IPS-NIHi7 (cell line): ENCODE measurements around the gene CCDC142.
"Not testable (repeated sequence)": the region's sequence is repeated elsewhere in the genome, so short reads cannot be mapped to it uniquely, and the experiment has no call there.

Experiments used
- DNase-seq: peaks from one replicate; pipeline ENCODE4 v3.0.0; 2012; ENCODE audit warnings: mixed read lengths; ENCODE audit errors: extremely low spot score

CCDC142 gene

DNA sequence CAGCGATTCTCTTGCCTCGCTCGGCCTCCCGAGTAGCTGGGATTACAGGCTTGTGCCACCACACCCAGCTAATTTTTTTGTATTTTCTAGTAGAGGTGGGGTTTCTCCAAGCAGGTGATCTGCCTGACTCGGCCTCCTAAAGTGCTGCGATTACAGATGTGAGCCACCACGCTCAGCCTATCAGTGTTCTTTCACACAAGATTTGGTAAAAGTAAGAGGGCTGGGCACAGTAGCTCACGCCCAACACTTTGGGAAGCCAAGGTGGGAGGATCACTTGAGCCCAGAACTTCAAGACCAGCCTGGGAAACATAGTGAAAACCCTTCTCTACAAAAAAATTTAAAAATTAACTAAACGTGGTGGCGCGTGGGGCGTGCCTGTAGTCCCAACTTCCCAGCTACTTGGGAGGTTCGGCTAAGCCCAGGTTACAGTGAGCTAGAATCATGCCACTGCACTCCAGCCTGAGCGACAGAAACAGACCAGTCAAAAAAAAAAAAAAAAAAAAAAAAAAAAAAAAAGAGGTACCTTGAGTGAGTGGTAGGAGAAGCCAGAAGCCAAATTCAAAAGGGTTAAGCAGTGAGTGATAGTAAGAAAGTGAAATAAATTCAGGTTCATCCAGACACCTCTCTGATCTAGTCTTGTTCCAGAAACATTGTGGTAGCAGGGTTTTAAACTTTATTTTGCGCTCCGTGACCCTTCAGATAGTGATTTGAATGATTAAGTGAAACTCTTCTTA lies 11.3 kb downstream of the CCDC142 start:
- DNase-seq, result no peak

- not testable (repeated sequence) for DNase-seq
These were observed 12.1 kb downstream of the CCDC142 start for GRCh38 chr2:74470742-74471141.

DNA sequence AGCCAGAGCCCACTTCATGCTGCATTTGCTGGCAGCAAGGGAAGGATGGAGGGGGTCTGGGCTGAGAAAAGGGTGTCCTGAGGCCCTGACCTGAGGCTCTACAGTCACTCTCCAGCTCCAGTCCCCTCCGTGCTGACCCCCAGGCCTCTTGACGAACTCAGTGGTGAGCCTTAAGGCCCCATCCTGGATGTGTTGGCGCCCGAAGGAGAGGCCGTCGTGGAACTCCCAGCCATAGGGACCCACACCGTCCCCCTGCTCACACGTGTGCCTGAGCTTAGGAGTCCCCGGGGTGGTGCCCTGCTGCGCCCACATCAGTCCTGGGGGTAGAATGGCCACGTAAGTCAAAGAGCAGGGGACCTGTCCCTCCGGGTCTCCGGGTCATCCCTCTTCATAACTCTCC lies 18.4 kb downstream of the CCDC142 start:
- DNase-seq, result no peak

DNA sequence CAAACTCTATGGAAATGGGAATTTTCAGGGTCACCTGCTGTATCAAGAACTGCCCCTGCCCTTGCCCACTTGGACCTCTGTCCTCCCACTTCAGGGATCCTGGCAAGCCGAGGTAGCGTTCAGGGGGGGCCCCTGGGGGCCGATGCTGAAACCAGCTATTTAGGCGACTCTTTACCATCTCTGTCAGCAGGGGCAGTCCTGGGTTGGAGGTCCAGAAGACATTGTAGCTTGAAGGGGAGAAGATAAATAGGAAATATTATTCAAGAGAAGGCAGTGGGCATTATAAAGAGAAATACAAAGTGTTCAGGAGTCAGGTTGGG lies 20.1 kb downstream of the CCDC142 start:
- no peak for DNase-seq

DNA sequence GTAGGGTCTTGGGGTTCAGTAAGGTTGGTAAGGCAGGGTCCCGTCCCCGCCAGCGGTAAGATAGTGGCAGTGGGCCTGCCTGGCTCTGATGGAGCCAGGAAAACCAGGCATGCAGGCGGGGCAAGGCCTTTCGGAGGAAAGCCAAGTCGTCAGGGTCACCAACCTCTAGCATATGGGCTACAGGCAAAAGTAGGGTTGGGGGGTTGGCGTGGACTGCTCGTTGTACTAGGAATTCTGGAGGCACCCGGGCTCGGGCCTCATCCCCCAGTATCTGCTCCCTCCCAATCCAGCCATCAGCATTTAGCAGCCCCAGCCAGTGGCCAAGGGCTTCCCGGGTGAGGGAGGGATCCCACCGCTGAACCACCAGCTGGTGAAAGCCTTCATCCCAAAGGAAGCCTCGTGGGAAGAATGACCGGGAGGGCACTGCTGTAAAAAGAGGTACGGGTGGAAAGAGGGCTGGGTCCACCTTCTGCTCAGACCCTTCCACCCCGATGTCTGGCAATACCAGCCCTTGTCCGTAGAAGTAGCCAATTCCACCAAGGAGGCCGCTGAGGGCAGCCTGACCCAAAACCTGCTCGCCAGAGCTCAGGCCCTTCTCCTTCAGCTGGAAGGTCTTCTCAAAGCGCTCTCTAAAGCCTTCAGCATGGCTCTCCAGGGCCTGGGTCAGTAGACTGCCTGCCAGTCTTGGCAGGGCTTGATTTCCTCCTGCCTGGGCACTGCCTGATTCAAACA lies 20.6 kb downstream of the CCDC142 start:
- no peak for DNase-seq

DNA sequence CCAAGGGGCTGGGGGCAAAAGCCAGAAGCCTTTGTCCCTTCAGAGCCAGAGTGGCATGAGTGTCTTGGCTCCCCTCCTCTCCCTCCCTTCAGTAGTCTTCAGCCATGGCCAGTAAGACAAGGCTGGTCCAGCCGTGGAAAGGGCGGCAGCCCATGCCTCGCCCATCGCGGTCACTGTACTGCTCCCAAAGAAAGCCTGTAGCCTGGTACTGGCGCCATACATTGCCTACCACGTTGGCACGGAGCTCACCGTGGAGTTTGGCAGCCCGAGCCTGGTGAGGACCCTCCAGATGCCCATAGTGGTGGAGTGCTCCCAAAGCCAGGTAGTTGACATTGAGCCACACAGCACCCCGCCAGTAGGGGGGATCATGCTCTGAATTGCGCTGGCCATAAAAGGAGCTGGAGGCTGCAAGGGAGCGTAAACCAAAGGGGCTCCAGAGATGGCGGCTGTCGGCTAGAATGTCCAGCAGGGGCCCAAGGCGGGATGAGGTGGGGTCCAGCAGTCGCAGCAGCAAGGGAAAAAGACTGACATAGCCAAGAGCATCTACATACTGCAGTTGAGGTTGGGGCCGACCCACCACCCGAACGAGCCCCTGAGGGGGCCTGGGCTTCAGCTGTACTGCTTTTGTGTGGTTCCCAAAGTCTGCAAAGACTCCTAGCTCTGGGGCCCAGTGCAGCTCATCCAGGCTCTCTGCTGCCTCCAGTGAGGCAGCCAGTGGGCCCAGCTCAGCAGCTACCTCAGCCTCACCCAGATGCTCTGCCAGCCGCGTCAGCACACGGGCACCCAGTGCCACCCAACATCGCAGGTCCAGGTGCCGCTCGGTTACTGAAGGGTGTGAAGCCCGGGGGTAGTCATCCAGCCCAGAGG lies 21.4 kb downstream of the CCDC142 start:
- DNase-seq, result peak; percentile 28

GRCh38 chr2:74460187-74460586 lies 22.6 kb downstream of the CCDC142 start:
- not testable (repeated sequence) for DNase-seq

GRCh38 chr2:74459503-74460118 lies 23.2 kb downstream of the CCDC142 start:
- not testable (repeated sequence) for DNase-seq

DNA sequence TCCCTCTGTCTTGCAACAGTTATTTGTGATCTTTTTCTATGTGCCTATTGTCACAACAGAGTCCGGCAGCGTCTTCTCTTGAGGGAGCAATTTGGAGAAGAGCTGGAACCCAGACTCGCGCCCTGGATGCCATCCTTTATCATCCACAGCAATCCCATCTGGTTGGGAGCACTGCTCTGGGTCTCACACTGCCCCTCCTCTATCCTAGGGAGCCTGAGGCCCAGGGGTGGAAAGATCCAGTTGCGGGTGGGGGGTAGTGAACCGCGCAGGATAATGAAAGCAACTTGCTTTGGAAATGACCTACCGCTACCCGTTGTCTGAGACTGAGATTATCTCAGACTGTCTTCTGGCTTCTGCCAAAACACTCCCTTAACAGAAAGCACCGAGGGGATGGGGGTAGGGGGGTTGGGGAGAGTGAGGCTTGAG lies 23.8 kb downstream of the CCDC142 start:
- DNase-seq, result no peak

- peak; percentile 92 for DNase-seq
These were observed 24.5 kb downstream of the CCDC142 start, which contains the start of gene WBP1 for GRCh38 chr2:74458132-74458937. Gene WBP1 (plus strand): TSS chr2:74458438. CDS start chr2:74458603, 165 bp downstream.

DNA sequence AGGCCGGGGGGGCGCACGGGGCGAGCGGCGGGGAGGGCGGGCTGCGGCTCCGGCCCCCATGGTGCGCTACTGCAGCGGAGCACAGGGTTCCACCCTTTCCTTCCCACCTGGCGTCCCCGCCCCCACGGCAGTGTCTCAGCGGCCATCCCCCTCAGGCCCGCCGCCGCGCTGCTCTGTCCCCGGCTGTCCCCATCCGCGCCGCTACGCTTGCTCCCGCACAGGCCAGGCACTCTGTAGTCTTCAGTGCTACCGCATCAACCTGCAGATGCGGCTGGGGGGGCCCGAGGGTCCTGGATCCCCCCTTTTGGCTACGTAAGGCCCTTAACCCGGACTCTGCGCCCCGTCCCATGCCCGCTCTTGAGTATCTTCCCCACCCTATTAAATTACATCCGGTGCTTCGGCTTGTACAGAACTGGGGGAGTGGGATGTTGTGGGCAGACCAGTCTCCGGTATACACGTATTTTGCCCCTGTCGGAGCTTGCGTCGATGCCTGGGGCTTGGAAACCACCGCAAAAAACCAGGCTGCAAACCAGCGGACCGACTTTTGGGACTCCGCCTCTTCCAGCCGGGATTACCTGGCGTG lies 25.2 kb downstream of the CCDC142 start:
- peak; percentile 62 for DNase-seq

DNA sequence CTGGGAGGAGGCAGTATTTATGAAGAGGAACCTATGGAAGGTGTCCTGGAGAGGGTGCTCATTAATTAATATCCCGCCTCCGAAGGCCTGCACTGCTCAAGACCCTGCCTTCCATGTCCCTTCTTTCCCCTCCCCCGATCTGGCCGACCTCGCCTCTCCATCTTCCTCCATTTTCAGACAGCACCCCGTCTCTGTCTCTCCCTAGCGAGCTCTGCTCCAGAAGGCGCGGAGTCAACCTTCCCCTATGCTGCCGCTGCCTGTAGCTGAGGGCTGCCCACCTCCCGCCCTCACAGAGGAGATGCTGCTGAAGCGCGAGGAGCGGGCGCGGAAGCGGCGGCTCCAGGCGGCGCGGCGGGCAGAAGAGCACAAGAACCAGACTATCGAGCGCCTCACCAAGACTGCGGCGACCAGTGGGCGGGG lies 25.7 kb downstream of the CCDC142 start:
- DNase-seq, result no peak

- peak; percentile 79 for DNase-seq
These were observed 27.9 kb downstream of the CCDC142 start, which contains the start of gene INO80B for GRCh38 chr2:74454654-74455511. Gene INO80B (plus strand): TSS chr2:74455087. CDS start chr2:74455117, 30 bp downstream.

- no peak for DNase-seq
These were observed 32.1 kb downstream of the CCDC142 start for GRCh38 chr2:74450570-74451190.

DNA sequence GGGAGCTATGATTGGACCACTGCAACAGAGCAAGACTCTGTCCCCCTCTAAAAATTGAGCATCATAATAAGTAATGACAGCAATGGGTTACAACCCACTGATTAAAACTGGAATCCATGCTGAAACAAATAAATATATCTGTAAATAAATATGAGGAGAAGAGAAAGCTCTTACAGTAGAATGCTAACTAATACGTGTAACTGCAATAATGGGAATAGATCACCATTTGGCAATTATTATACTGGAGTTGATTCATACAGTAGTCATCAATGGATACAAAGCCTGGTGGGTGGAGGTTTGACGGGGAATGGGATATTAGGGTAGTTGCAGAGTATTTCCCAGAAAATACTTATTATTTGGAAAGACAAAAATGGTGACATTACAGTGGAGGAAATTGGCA lies 34.0 kb downstream of the CCDC142 start:
- no peak for DNase-seq

DNA sequence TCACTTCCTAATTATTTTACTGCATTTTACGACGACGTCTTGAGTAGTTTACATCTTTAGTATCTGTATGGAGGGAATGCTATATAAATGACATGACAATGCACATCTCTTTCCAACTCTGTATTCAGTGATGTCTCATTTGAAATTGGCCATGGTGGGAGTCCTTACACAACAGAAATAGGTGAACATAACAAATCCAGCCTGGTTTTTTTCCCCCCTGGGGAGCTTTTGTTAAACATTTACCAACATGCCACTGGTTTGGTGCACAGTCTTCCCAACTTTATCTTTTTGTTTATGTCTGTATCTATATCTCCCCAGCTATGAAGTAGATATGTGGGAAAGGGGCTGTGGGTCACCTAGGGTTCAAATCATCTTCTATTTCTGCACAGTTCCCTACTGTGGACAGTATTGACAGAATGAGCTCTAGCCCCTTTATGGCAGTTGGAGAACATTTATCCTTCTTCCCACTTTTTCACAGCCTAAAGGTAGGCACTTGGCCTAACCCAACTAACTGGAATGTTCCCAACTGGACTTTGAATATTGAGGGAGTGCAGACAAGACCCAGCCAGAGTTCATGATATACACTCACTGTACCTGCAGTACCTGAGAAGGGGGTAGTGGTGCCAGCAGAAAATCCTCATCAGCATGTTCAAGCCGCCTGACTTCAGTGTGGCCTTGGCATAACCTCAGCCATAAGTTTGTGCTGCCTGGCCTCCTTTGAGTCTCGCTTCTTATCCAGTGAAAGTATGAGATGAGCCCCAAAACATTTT lies 35.4 kb downstream of the CCDC142 start:
- DNase-seq, result no peak

DNA sequence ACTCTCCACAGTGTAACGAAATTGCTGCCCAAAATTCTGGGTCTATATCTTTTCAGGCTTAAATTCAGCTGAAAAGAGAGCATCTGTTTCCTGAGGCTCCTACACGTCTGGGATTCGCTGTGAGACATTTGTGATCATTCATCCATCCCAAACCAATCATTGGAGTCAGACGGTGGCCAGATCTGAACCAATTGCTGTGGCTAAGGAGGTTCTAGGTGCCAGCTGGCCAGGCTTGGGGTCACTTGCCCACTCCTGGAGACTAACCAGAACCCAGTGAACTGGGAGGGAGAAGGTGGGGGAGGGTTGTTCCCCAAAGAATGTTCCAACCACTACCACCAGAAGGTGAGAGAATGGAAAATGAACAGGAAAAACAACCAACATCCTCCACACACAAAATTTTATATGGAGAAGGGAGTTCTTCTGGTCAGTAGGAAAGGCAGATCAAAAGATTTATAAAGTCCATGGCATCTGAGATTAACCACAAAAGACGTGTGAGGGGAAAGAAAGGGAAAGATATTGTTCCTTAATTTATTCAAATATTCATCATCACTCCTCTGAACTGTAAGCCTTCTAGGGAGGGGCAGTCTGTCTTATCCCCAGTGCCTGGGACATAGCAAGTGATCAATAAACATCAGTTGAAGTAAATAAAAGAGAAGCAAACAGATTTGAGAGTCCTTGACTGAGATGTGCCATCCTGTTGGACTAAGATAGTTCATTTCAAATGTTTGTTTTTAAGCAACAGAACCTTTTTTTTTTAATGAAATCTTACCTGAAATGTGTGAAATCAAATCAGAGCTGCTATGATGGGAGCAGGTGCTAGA lies 38.1 kb downstream of the CCDC142 start:
- DNase-seq, result no peak
